HEK293T (cell line): ENCODE data around the gene RAB6B.

Experiments used
- SP1 ChIP-seq: fragments of 450-650 bp; IDR thresholded peaks from 2 replicates; pipeline ENCODE4 v1.6.1; 2017
- SUZ12 ChIP-seq: fragments of 450-650 bp; IDR thresholded peaks from 2 replicates; pipeline ENCODE4 v1.6.1; 2016; ENCODE audit warnings: mild to moderate bottlenecking

DNA sequence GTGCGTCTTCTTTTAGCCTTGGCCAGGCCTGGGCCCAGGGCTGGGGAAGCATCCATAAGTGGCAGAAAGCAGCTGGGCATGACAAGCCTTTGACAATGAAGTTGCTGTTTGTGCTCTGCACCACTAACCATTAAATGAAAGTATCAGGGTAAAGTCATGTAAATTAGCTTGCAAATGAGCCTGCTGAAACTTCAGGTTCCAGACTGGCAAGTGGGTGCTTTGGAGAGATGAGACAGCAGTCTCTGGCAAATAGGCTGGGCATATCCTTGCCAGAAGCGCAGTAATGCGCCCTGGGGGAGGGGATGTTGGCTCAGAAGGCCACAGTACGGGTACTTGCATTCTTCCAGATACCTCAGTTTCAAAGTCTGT lies 40.7 kb downstream of the RAB6B start:
- no peak for TF ChIP-seq SP1
- no peak for TF ChIP-seq SUZ12
